Stomach (tissue), 4 donors: ENCODE measurements around the gene PEDS1.

Experiments used
- CTCF ChIP-seq, 7 experiments: fragments of 450-650 bp in 4 of 7; fragments of 200-600 bp in 3 of 7; sonication (generic) in 3 of 7; IDR thresholded peaks; one replicate each; pipeline ENCODE4 v1.5.1; 2016 to 2019; ENCODE audit warnings: antibody characterized with exemption in 7 of 7, control low read depth in 2 of 7, mild to moderate bottlenecking in 1 of 7
- EP300 ChIP-seq: sonication (generic); formaldehyde crosslinking; IDR thresholded peaks from one replicate; pipeline ENCODE4 v1.6.1; 2017; ENCODE audit warnings: antibody characterized with exemption
- POLR2A ChIP-seq, 4 donors: fragments of 450-650 bp; IDR thresholded peaks; one replicate each; pipeline ENCODE4 v1.6.1; 2016; ENCODE audit warnings: antibody characterized with exemption in 4 of 4, control low read depth in 2 of 4, mild to moderate bottlenecking in 1 of 4, moderate library complexity in 1 of 4
- POLR2AphosphoS5 ChIP-seq, 3 donors: sonication (generic); formaldehyde crosslinking; IDR thresholded peaks; one replicate each; pipeline ENCODE4 v1.6.1; 2016; ENCODE audit warnings: antibody characterized with exemption in 3 of 3

- no peak for TF ChIP-seq CTCF (IDR thresholded peaks at IDR 0.05)
- TF ChIP-seq EP300: no peak
- TF ChIP-seq POLR2A (IDR thresholded peaks at IDR 0.05): no peak
- peak in 1 of 3 donors; percentile 53 for TF ChIP-seq POLR2AphosphoS5 (IDR thresholded peaks at IDR 0.05)
Measured at GRCh38 chr20:50194422-50194830, 40.9 kb upstream of the PEDS1 start.
